ENCODE results near the gene ADGRV1.
"Not testable (repeated sequence)": the region's sequence is repeated elsewhere in the genome, so short reads cannot be mapped to it uniquely, and the experiment has no call there.

GRCh38 chr5:91052411-91052810, 493.8 kb downstream of the ADGRV1 start:
- not testable (repeated sequence) for TF ChIP-seq CTCF, POLR2A (IDR thresholded peaks at IDR 0.05)
